ENCODE data around the gene EGR1.

Gene EGR1

GRCh38 chr5:138454121-138454520 lies 11.2 kb upstream of the EGR1 start:
- no peak for DNase-seq

DNA sequence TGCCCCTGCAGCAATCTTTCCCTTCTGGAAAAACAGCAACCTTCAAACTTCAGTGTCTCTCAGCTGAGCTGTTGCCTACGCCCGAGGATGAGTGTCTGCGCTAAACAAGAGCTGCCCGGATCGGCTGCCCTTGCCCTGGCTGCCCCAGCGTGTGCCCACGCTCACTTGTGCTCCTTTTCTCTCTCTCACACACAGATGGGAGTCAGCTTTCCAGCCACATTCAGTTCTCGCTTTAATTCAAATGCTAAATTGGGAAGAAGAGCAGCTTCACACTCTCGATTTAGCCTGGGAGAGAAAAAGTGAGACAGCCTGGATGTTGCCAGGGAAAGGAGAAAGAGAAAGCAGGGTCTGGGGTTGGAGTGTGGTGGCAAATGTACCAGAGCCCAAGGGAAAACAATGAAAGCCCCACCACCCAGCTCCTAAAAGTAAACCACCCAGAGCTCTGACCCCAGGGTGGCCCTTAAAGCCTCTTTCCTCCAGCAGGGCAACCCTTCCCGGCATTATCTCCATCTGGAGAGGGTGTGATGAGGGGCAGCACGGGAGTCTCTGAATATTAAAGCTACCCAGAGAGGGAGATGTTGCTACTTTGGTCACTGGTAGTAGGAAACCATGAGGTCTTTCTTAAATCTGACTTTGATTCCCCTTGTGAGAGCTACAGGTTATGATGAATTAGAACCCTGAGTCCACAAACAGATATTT lies 9.9 kb upstream of the EGR1 start:
- no peak for DNase-seq

GRCh38 chr5:138457531-138458275 lies 7.6 kb upstream of the EGR1 start:
- no peak for DNase-seq

DNA sequence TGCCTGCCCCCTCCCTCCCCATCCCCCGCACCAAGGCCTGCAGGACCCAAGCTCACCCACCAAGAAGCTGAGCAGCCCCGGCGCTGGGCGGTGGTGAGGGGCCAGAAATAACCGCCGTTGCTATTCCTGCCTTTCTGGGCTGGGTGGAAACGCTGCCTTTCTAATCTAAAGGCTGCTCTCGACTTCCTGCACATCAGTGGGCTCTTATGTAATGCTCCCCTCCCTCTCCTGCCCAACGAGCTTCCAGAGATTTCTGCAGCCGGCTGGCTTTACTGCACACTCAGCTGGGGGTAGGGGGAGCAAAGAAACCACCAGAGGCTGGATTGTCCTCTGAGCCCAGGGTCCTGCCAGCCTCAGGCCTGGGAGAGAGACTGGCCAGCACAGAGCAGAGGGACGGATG lies 6.9 kb upstream of the EGR1 start:
- DNase-seq: no peak

DNA sequence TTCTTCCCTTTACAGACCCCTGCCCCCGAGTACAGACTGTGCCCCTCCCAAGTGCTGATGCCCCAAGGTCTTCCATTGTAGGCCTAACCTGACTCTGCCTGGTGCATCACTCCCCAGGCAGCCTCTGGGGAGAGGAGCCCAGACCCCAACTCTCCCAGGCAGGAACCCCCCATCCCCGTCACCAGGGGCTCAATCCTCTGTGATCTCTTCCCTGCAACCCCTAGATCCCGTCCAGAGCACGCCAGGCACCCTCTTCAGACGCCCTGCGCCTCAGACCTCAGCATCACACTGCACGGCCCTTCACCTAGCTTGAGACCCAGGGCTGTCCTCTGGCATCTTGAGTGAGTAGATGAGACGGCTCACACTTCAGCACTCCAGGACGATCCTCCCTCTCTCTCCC lies 6.4 kb upstream of the EGR1 start:
- DNase-seq: no peak

DNA sequence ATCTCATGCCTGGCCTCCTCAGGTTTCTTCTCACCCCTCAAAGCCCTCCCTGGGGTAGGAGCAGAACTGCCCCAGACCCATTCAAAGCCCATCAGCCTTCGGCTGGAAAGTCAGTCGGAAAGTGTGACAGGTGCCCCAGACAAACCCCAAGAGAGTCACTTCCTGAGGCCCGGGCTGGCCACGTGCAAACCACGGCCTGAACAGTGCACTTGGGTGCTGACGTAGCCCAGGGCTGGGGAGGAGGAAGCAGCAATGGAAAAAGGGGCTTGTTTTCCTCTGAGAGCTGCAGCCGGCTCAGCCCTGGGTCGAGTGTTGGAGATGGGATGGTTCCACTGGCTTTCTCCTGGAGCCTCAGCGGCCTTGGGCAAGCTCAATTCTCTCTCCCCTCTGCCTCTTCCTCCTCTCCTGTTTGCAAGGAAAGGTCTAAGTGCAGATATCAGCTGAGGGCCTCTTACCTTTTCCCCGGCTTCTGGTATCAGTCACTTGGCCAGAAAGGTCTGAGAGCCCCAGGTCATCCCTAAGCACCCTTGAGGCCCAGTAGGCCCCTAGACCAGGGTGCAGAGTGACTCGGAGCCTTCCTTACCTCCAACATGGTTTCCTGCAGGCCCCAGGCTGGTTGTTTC lies 5.9 kb upstream of the EGR1 start:
- DNase-seq: no peak

DNA sequence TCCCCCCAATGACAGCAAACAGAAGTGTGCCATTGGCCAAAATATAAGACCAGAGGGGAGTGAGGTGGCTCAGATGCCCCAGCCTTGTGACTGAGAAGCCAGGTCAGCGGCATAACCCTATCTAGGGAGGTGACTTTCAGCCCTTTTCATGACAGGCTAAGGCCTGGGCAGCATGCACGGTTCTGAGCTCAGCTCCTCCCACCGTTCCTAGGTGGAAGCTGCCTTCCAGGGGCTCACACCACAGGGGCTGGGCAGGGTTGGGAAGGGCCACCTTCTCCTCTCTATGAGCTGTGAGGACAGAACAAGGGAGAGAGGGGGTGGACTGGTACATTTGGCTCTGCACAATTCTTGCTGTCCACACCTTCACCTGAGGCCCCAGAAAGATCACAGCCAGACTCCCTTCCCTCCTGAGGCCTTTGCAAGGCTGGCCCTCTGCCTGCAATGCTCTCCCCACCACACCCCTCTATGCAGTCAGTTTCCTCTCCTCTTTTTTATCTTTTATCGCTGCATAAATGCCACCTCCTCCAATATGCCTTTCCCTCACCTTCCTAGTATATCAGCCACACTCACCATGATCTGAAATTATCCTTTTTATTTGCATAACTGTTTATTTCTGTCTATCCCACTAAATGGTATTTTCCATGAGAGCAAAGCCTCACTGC lies 5.1 kb upstream of the EGR1 start:
- DNase-seq: no peak

DNA sequence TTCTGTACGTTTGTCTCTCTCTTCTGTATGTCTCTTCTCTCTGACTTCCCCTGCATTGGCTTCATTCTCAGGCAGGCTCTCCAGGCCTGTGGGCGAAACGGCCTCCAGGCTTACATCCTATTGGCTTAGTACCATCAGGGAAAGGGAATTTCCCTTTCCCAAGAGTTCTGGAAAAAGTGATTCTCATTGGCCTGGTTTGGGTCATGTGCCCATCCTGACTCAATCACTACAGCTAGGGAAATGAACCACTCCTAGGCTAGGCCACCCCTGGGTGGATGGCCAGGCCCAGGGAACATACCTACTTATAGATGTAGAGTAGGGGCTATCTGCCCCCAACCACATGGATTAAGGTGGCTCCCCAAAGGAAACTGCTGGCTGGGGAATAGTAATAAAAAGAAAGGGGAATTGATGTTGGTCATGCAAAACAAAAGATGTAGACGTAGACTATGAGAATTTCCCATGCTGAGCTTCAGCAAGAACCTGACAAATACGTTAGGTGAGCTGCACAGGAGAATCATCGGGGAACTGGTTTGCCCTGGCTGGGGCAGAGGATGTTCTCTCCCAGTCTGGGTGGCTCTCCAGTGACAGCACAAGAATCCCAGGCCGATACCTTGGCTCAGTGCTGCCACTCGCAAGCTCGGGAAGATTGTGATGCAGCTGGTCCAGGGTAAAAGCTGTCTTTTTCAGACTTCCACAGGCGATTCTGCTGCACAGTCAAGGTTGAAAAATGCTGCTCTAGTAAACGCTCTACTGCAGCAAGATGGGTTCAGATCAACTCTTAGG lies 3.7 kb upstream of the EGR1 start:
- no peak for DNase-seq

- no peak for DNase-seq
Observed at GRCh38 chr5:138463419-138464007, 1.8 kb upstream of the EGR1 start.

- peak; percentile 88 to 96 for DNase-seq
Observed at GRCh38 chr5:138464008-138464387, 1.3 kb upstream of the EGR1 start.

DNA sequence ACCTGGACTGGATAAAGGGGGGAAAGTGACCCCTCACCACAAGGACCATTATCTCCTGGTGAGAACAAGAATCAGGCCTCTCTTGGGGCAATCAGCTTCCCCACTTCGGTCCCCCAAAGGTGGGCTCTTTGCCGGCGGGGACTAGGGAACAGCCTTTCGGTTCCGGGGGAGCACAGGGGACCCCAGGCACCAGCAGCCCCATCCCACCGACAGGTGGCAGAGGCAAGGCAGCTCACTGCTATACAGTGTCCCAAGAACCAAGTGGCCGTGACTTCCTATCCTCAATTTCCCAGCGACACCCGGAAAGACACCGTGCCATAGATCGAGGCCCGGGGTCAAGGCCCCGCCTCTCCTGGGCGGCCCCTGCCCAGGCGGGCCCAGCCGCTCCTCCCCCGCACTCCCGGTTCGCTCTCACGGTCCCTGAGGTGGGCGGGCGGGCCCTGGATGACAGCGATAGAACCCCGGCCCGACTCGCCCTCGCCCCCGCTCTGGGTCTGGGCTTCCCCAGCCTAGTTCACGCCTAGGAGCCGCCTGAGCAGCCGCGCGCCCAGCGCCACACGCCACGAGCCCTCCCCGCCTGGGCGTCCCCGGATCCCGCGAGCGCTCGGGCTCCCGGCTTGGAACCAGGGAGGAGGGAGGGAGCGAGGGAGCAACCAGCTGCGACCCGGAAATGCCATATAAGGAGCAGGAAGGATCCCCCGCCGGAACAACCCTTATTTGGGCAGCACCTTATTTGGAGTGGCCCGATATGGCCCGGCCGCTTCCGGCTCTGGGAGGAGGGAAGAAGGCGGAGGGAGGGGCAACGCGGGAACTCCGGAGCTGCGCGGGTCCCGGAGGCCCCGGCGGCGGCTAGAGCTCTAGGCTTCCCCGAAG lies 655 bp upstream of the EGR1 start:
- DNase-seq: peak; percentile 94 to 98

- DNase-seq: no peak
Observed at GRCh38 chr5:138466125-138466899, 1.0 kb downstream of the EGR1 start.

- no peak for DNase-seq
Observed at GRCh38 chr5:138466900-138467710, 1.8 kb downstream of the EGR1 start.

- DNase-seq: no peak
Observed at GRCh38 chr5:138467711-138468132, 2.4 kb downstream of the EGR1 start.

- DNase-seq: no peak
Observed at GRCh38 chr5:138468133-138468965, 3.1 kb downstream of the EGR1 start.

GRCh38 chr5:138468966-138469539 lies 3.8 kb downstream of the EGR1 start:
- DNase-seq: no peak

DNA sequence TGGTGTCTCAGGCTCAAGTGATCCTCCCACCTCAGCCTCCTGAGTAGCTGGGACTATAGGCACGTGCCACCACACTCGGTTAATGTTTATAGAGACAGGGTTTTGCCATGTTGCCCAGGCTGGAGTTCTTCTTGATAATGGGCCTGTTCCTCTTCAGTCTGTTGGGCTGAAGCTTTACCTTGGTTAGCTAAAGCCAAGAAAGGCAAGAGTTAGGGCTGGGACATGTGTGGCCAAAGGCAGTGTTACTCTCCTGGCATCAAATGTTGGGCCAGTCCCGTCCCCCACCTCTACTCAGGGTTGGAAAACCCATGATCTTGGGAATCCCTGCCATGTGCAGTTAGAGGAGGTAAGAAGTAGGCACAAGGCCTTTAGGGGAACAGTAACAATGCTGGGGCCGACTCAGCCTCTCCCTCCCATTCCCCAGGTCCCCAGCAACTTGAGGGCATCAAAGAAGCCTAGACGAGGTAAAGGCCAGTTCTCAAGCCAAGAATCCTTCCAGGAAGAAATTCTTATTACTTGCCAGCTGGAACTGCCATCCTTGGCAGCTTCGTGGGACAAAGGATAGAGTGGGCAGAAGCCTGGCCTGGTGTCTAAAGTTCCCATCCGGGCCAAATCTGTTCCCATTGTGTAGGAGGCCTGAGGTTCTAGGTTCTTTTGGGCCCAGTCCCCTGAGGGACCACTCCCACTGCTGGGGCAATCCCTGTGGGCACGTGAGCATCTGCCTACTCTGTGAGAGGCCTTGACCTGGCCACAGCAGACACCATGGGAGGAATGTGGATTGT lies 4.5 kb downstream of the EGR1 start:
- peak in 1 of 2 experiments; percentile 85 for DNase-seq

Data from NCI-H446 (cell line).